Endometrial microvascular endothelial cells (primary cell): ENCODE measurements around the gene PTPRF. TPM values are rescaled to one million over a fixed set of nuclear protein-coding genes. Genes with fewer than 3 reads are reported as not detected.
"Not testable (repeated sequence)": the region's sequence is repeated elsewhere in the genome, so short reads cannot be mapped to it uniquely, and the experiment has no call there.

Experiments
- in situ Hi-C: cut with HindIII; loops from 2 replicates; pipeline ENCODE4 v1.10.0; 2017; ENCODE audit warnings: low sequenced_read_pairs, low pct_unique_long_range_greater_than_20kb; ENCODE audit errors: inconsistent ontology term
- total RNA-seq: library from RNA; depleted of rRNA; stranded (reverse); fragments of >200 nt; gene quantifications from one replicate; pipeline ENCODE4 v1.2.3, GENCODE V29; 2015; ENCODE audit errors: inconsistent ontology term

Gene PTPRF
- total RNA-seq, 1 donor from 2014 or later, result 75.3 TPM

DNA sequence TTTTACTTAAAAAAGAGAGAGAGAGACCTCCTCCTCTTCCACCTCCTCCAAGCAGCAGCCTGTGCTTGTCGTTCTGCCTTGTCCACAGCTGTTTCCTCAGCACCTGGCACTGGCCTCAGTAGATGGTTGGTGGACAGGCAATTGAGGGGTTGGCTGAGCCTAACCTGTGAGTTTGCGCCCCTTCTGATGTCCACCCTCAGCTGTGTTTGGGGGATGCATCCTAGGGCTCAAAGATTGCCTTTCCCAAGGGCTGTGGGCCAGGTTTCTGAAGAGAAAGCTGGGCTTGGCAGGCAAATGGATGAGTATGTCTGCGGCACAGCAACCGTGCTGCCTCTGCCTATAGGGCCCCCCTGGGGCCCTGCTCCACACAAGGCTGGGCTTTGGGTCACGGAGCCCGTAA lies 84.2 kb downstream of the PTPRF start:
- in situ Hi-C loops, result no loop called here

DNA sequence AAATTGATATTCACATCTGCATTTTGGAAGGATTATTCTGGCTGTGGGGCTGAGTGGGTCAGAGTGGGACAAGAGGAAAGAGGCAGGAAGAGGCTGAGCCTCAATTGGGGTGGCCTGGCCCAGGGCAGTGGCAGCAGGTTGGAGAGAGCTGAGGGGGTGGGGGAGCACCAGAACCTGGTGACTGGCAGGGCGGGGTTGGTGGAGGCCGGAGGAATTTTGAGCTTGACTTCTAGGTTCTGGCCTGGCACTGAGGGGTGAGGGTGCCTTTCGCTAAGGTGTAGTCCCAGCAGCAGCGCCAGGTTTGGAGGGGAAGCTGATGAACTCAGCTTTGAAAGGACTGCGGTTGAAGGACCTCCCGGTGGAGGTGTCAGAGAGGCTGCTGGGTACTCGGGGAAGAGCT lies 85.7 kb downstream of the PTPRF start:
- in situ Hi-C loops, result no loop called here

DNA sequence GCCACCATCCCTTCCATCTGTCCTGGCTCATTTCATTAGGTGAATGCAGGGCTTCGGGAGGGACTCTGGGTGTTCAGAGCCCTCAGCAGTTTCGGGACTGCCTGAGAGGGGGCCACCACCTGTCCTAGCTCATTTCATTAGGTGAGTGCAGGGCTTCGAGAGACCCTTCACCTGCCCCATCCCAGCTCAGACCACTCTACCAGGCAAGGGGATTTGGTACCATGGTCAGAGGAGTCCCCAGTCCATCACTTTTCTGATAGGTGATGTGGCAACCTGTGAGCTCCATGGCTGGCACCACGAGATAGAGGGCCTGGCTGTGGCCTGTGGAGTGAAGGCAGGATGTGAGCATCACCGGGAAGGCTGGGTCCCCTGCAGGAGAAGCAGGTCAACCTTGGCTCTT lies 86.3 kb downstream of the PTPRF start:
- in situ Hi-C loops, result no loop called here

DNA sequence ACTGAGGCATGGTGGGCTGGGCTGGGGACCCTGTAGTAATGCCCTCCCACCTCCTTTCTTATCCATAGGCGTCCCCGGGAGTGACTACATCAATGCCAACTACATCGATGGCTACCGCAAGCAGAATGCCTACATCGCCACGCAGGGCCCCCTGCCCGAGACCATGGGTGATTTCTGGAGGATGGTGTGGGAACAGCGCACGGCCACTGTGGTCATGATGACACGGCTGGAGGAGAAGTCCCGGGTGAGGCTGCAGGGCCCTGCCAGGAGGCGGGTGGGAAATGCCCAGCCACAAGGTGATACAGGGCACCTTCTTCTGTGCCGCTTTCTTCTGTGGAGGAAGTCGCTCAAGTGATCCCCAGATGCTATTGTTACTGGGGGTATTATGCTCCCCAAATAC lies 87.0 kb downstream of the PTPRF start:
- in situ Hi-C loops, result no loop called here

DNA sequence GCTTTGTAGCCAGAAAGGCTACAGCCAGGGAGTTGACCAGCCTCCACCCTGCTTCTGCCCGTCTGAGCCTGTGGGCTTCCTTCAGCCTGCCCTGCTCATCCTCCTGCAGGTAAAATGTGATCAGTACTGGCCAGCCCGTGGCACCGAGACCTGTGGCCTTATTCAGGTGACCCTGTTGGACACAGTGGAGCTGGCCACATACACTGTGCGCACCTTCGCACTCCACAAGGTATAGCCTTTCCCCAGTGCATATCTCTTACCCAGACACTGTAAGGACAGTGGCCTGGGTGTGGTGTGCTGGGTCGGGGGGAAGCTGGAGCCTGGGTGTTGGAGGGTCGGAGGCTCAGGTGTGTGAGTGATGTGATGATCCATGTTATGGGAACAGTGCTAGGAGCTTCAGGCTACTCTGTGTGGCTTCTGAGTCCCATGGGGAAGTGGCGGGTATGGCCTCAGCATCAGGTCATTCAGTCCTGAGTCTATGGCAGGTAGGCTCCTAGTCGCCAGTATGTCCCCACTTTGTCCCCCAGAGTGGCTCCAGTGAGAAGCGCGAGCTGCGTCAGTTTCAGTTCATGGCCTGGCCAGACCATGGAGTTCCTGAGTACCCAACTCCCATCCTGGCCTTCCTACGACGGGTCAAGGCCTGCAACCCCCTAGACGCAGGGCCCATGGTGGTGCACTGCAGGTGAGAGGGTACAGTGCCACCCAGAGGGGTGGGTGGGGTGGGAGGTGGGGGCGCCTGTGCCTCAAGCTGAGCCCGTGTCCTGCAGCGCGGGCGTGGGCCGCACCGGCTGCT lies 88.0 kb downstream of the PTPRF start:
- in situ Hi-C loops, result no loop called here

DNA sequence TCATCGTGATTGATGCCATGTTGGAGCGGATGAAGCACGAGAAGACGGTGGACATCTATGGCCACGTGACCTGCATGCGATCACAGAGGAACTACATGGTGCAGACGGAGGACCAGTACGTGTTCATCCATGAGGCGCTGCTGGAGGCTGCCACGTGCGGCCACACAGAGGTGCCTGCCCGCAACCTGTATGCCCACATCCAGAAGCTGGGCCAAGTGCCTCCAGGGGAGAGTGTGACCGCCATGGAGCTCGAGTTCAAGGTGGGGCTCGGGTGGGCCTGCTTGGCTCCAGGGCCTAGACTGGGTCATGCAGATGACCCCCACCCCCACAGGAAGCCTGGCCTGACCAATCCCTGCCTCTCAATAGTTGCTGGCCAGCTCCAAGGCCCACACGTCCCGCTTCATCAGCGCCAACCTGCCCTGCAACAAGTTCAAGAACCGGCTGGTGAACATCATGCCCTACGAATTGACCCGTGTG lies 88.7 kb downstream of the PTPRF start:
- in situ Hi-C loops, result no loop called here

DNA sequence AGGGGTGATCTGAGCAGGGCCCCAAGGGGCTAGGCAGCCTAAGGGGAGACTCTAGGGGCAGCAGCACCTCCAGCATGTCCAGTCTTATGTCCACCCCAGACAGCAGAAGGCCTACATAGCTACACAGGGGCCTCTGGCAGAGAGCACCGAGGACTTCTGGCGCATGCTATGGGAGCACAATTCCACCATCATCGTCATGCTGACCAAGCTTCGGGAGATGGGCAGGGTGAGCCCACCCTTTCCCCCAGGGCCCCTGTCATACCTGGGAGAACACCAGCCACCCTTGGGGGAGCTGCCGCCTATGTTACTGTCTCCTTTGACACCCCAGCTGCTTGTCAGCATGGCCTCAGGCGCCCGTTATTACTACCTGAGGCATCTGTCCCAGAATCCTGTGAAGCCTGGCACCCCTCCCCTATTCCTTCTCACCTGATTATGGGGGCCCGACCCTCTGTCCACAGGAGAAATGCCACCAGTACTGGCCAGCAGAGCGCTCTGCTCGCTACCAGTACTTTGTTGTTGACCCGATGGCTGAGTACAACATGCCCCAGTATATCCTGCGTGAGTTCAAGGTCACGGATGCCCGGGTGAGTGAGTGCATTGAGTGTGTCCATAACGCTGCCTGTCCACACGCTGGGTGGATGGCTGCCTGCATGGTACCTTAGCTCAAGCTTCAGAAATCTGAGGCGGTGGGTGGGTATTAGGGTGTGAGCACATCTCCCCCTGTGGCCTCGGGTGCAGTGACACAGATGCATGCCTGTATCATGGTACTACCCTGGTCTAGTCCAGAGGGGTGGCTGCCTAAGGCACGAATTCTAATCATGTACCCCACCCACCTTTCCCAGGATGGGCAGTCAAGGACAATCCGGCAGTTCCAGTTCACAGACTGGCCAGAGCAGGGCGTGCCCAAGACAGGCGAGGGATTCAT lies 89.6 kb downstream of the PTPRF start:
- in situ Hi-C loops, result no loop called here

DNA sequence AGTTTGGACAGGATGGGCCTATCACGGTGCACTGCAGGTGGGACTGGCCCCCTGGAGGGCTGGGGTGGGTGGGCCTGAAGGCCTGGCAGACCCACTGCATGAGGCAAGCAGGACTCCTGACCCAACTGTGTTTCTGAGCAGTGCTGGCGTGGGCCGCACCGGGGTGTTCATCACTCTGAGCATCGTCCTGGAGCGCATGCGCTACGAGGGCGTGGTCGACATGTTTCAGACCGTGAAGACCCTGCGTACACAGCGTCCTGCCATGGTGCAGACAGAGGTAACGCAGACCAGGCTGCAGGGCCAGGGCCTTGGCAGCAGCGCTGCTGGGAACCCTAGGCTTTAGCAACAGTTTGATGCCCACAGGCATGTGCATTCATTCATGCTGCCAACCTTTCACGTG lies 90.3 kb downstream of the PTPRF start:
- in situ Hi-C loops, result no loop called here

DNA sequence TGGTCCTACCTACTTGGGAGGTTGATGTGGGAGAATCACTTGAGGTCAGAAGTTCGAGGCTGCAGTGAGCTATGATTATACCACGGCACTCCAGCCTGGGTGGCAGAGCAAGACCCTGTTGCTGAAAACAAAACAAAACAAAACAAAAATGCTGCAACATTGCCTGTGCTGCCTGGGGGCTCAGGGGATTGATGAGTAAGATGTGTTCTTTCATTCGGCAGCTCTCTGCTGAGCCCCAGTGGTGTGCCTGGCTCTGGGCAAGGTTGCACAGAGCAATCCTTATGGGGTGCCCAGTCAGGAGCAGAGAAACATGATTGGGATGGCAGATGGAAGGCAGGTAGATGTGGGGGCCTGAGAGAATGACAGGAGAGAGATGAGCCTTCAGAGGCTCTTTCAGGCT lies 90.7 kb downstream of the PTPRF start:
- in situ Hi-C loops, result no loop called here

DNA sequence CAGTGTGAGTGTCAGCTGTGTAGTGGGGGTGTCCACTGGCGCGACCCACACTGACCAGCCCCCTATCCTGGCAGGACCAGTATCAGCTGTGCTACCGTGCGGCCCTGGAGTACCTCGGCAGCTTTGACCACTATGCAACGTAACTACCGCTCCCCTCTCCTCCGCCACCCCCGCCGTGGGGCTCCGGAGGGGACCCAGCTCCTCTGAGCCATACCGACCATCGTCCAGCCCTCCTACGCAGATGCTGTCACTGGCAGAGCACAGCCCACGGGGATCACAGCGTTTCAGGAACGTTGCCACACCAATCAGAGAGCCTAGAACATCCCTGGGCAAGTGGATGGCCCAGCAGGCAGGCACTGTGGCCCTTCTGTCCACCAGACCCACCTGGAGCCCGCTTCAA lies 91.2 kb downstream of the PTPRF start:
- in situ Hi-C loops, result no loop called here

DNA sequence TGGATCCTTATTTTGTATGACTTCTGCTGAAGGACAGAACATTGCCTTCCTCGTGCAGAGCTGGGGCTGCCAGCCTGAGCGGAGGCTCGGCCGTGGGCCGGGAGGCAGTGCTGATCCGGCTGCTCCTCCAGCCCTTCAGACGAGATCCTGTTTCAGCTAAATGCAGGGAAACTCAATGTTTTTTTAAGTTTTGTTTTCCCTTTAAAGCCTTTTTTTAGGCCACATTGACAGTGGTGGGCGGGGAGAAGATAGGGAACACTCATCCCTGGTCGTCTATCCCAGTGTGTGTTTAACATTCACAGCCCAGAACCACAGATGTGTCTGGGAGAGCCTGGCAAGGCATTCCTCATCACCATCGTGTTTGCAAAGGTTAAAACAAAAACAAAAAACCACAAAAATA lies 91.8 kb downstream of the PTPRF start:
- in situ Hi-C loops, result no loop called here

DNA sequence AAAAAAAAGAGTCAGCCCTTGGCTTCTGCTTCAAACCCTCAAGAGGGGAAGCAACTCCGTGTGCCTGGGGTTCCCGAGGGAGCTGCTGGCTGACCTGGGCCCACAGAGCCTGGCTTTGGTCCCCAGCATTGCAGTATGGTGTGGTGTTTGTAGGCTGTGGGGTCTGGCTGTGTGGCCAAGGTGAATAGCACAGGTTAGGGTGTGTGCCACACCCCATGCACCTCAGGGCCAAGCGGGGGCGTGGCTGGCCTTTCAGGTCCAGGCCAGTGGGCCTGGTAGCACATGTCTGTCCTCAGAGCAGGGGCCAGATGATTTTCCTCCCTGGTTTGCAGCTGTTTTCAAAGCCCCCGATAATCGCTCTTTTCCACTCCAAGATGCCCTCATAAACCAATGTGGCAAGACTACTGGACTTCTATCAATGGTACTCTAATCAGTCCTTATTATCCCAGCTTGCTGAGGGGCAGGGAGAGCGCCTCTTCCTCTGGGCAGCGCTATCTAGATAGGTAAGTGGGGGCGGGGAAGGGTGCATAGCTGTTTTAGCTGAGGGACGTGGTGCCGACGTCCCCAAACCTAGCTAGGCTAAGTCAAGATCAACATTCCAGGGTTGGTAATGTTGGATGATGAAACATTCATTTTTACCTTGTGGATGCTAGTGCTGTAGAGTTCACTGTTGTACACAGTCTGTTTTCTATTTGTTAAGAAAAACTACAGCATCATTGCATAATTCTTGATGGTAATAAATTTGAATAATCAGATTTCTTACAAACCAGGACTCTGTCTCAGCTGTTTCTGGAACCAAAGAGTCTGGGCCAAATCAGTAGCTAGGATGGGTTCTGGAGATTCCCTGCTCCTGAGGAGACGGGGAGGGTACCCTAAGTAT lies 92.5 kb downstream of the PTPRF start:
- in situ Hi-C loops, result no loop called here

DNA sequence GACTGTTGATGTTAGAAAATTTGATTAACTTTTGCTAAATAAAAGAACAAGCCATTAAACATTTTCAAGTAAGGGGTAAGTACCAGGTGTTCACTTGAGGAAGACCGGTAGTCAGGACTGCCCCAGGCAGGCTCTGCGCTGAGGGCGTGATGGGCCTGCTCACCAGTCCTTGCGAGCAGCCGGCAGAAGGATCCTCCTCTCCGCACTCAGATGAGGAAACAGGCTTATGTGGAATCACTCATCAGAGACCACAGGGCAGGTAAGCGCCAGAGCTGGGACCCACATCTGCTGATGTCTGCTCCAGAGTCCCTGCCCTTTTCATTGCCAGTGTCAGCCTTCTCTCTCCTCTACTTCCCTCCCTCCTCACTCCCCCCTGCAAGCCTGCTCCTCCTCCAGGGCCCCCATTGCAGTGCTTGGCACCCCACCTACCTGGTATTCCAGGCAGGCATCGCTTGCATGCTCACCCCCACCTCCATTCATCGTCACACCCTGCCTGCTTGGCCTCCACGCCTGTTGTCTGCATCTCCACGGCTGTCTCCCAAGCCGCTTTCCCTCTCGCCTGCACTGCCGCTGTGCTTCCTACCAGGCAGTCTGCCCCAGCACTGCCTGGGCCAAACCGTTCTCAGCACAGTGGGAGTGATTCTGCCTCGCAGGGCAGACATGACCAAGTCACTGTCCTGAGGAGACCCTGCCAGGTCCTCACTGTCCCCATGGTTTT lies 94.5 kb downstream of the PTPRF start:
- in situ Hi-C loops, result no loop called here

DNA sequence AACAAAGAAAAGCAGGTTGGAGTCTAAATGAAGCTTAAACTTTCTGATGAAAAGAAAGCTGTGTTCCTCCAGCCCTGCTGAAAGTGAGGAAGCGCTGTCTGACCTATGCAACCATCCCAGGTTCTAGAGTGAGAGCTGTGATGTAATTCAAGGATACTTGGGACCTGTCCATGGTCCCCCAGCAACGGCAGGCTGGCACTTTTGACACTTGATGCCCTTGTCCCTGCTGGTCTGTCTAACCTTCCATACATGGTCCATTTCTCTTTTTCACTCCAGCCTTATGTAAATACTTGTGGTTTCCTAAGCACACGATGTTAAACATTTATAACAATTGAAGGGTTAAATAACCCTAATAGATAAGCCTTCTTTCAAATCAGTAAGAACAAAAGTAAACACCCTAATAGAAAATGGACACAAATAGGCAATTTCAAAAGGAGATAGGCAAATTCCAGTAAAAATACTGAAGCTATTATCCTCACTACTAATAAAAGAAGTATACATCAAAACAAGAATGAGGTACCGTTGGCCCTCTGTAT lies 101.5 kb downstream of the PTPRF start:
- in situ Hi-C loops, result no loop called here

DNA sequence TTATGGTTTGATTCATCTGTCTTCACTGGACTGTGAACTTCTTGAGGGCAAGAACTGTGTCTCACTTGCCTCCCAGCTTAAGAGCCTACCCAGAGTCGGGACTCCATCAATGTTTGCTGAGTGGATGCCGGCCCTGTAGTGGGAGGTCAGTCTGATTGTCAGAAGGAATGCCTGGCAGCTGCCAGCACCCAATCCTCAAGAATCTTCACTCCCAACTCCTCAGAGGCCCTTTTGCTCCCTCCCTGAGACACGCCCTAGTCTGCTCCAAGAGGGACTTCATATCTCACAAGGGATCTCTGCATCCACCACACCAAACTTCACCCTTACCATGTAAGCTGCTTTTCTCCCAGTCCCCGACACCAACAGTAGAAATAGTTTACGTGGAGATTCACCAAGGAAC lies 104.0 kb downstream of the PTPRF start:
- in situ Hi-C loops, result no loop called here

DNA sequence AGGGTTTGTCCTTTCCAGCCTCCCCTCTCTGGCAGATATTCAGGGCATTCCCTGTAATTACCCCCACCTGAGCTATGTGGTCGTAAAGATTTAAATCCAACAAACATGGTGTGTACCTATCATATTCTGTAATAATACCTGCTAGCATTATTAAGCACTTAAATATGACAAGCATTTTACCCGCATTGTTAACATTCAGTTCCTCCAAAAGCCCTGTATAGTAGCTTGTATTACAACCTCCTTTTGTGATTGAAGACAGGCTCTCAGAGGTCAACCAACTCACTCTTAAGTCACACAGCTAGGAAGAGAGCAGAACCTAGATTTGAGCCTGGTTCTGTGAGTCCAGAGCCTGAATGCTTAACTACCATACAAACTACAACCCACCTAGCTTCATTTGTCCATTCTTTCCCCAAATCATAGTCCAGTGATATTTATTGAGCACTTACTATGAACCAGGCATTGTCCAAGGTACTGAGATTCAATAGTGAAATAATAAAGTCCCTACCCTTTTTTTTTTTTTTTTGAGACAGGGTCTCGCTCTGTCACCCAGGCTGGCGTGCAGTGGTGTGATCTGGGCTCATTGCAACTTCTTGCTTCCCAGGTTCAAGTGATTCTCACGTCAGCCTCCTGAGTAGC lies 105.4 kb downstream of the PTPRF start:
- in situ Hi-C loops, result no loop called here

DNA sequence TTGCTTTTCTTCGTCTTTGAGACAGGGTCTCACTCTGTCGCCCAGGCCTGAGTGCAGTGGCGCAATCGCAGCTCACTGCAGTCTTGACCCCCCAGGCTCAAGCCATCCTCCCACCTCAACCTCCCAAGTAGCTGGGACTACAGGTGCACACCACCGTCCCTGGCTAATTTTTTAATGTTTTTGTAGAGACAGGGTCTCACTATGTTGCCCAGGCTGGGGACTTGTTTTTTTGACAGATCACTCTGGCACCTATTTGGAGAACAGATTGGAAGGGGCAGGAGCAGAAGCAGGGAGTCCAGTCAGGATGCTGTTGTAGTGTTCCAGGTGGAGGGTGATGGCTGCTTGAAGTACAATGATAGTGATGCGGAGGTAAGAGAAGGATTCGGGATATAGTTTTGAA lies 106.6 kb downstream of the PTPRF start:
- in situ Hi-C loops, result no loop called here

DNA sequence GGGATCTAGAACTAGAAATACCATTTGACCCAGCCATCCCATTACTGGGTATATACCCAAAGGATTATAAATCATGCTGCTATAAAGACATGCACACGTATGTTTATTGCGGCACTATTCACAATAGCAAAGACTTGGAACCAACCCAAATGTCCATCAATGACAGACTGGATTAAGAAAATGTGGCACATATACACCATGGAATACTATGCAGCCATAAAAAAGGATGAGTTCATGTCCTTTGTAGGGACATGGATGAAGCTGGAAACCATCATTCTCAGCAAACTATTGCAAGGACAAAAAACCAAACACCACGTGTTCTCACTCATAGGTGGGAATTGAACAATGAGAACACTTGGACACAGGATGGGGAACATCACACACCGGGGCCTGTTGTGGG lies 107.7 kb downstream of the PTPRF start:
- in situ Hi-C loops, result not testable (repeated sequence)
